WTC11 (cell line): ENCODE measurements around the gene TIGAR. TPM values are rescaled to one million over a fixed set of nuclear protein-coding genes. Genes with fewer than 3 reads are reported as not detected.

Source experiments
- ATAC-seq: fragments of 200-7000 bp; cut with Tn5 transposase; 2 replicates; pipeline ENCODE4 v1.10.0; 2021; ENCODE audit warnings: mild to moderate bottlenecking, moderate library complexity
- CTCF ChIA-PET: fragments of 300-600 bp; sonication (Branson Sonifier 250); formaldehyde crosslinking; loops from one replicate; lab custom pipeline; 2021; ENCODE audit warnings: antibody characterized with exemption; lab: Charles Lee
- POLR2A ChIA-PET: fragments of 350-600 bp; sonication (Branson Sonifier 250); formaldehyde crosslinking; loops from one replicate; lab custom pipeline; 2021; ENCODE audit warnings: antibody characterized with exemption; lab: Charles Lee
- DNase-seq: peaks from one replicate; pipeline ENCODE4 v3.0.0; 2021; ENCODE audit warnings: low spot score
- H3K27ac Mint-ChIP-seq: 2 replicates; pipeline ENCODE4 v1.8.0; 2021; ENCODE audit warnings: mixed read lengths
- H3K27me3 Mint-ChIP-seq: 2 replicates; pipeline ENCODE4 v1.8.0; 2021; ENCODE audit warnings: low read depth, mild to moderate bottlenecking, moderate library complexity, mixed read lengths
- H3K36me3 Mint-ChIP-seq: 2 replicates; pipeline ENCODE4 v1.8.0; 2021; ENCODE audit warnings: mixed read lengths
- H3K4me1 Mint-ChIP-seq: 2 replicates; pipeline ENCODE4 v1.8.0; 2022; ENCODE audit warnings: mixed read lengths
- H3K4me3 Mint-ChIP-seq: 2 replicates; pipeline ENCODE4 v1.8.0; 2021; ENCODE audit warnings: mild to moderate bottlenecking, moderate library complexity, mixed read lengths
- H3K9me3 Mint-ChIP-seq: 2 replicates; pipeline ENCODE4 v1.8.0; 2021; ENCODE audit warnings: mixed read lengths
- ATF1 ChIP-seq: sonication (generic); formaldehyde crosslinking; IDR thresholded peaks from 2 replicates; pipeline ENCODE4 v1.8.1; 2023; ENCODE audit warnings: mild to moderate bottlenecking, moderate library complexity, missing genetic modification reagents
- CBFB ChIP-seq: sonication (generic); formaldehyde crosslinking; IDR thresholded peaks from 2 replicates; pipeline ENCODE4 v1.8.1; 2022; ENCODE audit warnings: mild to moderate bottlenecking, low read depth, missing genetic modification reagents
- FOXP1 ChIP-seq: sonication (generic); formaldehyde crosslinking; IDR thresholded peaks from 2 replicates; pipeline ENCODE4 v1.8.0; 2022; ENCODE audit warnings: missing genetic modification reagents, mild to moderate bottlenecking, moderate library complexity, borderline replicate concordance
- GTF2I ChIP-seq: fragments of 250-450 bp; sonication (Bioruptor Pico); conservative IDR thresholded peaks from 2 replicates; pipeline ENCODE4 v1.4.0; 2021; ENCODE audit warnings: mild to moderate bottlenecking
- IRF2 ChIP-seq: sonication (generic); formaldehyde crosslinking; IDR thresholded peaks from 2 replicates; pipeline ENCODE4 v1.8.0; 2022; ENCODE audit warnings: low read depth, missing genetic modification reagents, borderline replicate concordance
- JAZF1 ChIP-seq: fragments of 250-450 bp; sonication (Bioruptor Pico); IDR thresholded peaks from 2 replicates; pipeline ENCODE4 v1.9.0; 2021; ENCODE audit warnings: moderate library complexity, mild to moderate bottlenecking, inconsistent platforms
- KAT7 ChIP-seq: sonication (generic); formaldehyde crosslinking; IDR thresholded peaks from 2 replicates; pipeline ENCODE4 v1.8.1; 2023; ENCODE audit warnings: missing genetic modification reagents, mild to moderate bottlenecking, borderline replicate concordance
- NR1H2 ChIP-seq: sonication (generic); formaldehyde crosslinking; IDR thresholded peaks from 2 replicates; pipeline ENCODE4 v1.9.0; 2021; ENCODE audit warnings: mild to moderate bottlenecking, moderate library complexity, missing genetic modification reagents
- NR2C2 ChIP-seq: sonication (generic); formaldehyde crosslinking; IDR thresholded peaks from 2 replicates; pipeline ENCODE4 v1.8.0; 2022; ENCODE audit warnings: mild to moderate bottlenecking, missing genetic modification reagents
- TCF7 ChIP-seq: sonication (generic); formaldehyde crosslinking; IDR thresholded peaks from 2 replicates; pipeline ENCODE4 v1.8.0; 2022; ENCODE audit warnings: mild to moderate bottlenecking, low read depth, missing genetic modification reagents, moderate library complexity
- TP53 ChIP-seq: sonication (generic); formaldehyde crosslinking; IDR thresholded peaks from 2 replicates; pipeline ENCODE4 v1.8.1; 2023; ENCODE audit warnings: mild to moderate bottlenecking, missing genetic modification reagents
- ZBTB21 ChIP-seq: sonication (generic); formaldehyde crosslinking; IDR thresholded peaks from 2 replicates; pipeline ENCODE4 v1.8.1; 2023; ENCODE audit warnings: mild to moderate bottlenecking, missing genetic modification reagents, borderline replicate concordance
- ZNF121 ChIP-seq: sonication (generic); formaldehyde crosslinking; IDR thresholded peaks from 2 replicates; pipeline ENCODE4 v1.8.0; 2023; ENCODE audit warnings: missing genetic modification reagents
- ZNF416 ChIP-seq: fragments of 250-450 bp; sonication (Bioruptor Pico); IDR thresholded peaks from 2 replicates; pipeline ENCODE4 v1.9.0; 2021; ENCODE audit warnings: mild to moderate bottlenecking, inconsistent platforms
- total RNA-seq: library from RNA; stranded (reverse); gene quantifications from 3 replicates; pipeline ENCODE4 v1.2.3, GENCODE V29; 2021
- TF ChIP-seq, protein P1 (sequence below): sonication (generic); formaldehyde crosslinking; IDR thresholded peaks from 2 replicates; pipeline ENCODE4 v1.8.1; 2023; ENCODE audit warnings: mild to moderate bottlenecking, missing genetic modification reagents, moderate library complexity
- TF ChIP-seq, protein P2 (sequence below): fragments of 250-450 bp; sonication (Bioruptor Pico); conservative IDR thresholded peaks from 2 replicates; pipeline ENCODE4 v1.9.0; 2021; ENCODE audit warnings: mild to moderate bottlenecking
- TF ChIP-seq, protein P3 (sequence below): sonication (generic); formaldehyde crosslinking; IDR thresholded peaks from 2 replicates; pipeline ENCODE4 v1.8.1; 2023; ENCODE audit warnings: mild to moderate bottlenecking, moderate library complexity, missing genetic modification reagents
- TF ChIP-seq, protein P4 (sequence below): fragments of 250-450 bp; sonication (Bioruptor Pico); IDR thresholded peaks from 2 replicates; pipeline ENCODE4 v1.8.0; 2021; ENCODE audit warnings: mild to moderate bottlenecking
- TF ChIP-seq, protein P5 (sequence below): sonication (generic); formaldehyde crosslinking; IDR thresholded peaks from 2 replicates; pipeline ENCODE4 v1.8.0; 2022; ENCODE audit warnings: mild to moderate bottlenecking, missing genetic modification reagents

TIGAR gene
- total RNA-seq, 1 experiment from 2014 or later = 26.7 TPM

DNA sequence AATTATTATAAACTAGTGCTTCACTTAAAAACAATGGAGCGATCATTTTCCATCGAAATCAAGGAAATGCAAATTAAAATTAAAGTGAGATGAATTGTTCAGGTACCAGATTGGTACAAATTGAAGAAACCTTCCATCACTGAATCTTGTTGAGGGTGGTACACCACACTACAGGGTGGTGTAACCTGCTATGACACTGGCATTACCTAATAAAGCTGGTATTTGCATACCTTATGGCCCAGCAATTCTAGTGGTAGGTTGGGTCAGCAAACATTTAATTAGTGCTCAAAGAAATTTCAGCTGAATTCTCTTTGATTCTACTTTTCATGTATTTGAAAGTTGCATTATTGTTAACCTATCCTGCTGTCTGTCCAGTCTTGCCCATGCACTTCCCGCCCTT lies 9.2 kb downstream of the TIGAR start:
- Mint-ChIP-seq H3K4me1 (peaks cover 3% of the 10 kb centered on the region; the same call in 1 of the 2 replicates), H3K27me3 (no peaks in the 10 kb centered on the region), H3K36me3 (peaks cover 32% of the 10 kb centered on the region), H3K27ac (no peak overlapping the region), H3K4me3 (no peak overlapping the region), H3K9me3 (peaks cover 5% of the 10 kb centered on the region)
- ATAC-seq (no peak), DNase-seq (no peak)
- POLR2A ChIA-PET = no interaction called here
- CTCF ChIA-PET = no interaction called here
- no peak for TF ChIP-seq ZNF416 (CRISPR knock-in tag)
- TF ChIP-seq FOXP1 (CRISPR knock-in tag) = no peak
- TF ChIP-seq, protein P1, sequence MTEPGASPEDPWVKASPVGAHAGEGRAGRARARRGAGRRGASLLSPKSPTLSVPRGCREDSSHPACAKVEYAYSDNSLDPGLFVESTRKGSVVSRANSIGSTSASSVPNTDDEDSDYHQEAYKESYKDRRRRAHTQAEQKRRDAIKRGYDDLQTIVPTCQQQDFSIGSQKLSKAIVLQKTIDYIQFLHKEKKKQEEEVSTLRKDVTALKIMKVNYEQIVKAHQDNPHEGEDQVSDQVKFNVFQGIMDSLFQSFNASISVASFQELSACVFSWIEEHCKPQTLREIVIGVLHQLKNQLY (CRISPR knock-in tag) = no peak
- TF ChIP-seq, protein P2, sequence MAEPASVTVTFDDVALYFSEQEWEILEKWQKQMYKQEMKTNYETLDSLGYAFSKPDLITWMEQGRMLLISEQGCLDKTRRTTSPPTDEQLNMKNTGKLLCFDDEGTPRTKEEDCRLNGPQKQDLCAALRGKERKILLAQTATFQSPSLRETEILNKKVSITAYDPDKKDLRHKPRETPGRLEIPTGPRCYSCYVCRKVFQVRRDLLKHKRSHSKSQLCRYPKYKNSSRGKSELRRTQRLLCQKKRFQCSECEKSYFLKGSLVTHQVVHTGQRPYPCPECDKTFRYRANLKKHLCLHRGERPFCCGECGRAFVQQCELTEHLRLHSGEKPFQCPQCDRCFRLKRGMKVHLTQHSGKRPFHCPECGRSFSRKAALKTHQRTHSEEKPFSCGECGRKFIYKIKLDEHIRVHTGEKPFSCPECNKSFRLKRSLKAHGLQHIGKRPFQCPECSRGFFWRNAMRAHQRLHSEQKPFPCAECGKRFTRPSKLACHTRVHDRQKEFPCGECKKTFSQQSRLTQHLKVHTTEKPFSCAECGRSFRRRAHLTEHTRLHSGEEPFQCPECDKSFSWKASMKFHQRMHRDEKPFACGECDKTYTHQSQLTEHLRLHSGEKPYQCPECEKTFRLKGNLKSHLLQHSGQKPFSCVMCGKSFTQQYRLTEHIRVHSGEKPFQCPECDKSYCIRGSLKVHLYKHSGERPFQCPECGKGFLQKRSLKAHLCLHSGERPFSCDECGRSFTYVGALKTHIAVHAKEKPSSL (CRISPR knock-in tag) = no peak
- no peak for TF ChIP-seq GTF2I (CRISPR knock-in tag)
- no peak for TF ChIP-seq TCF7 (CRISPR knock-in tag)
- no peak for TF ChIP-seq ZBTB21 (CRISPR knock-in tag)
- TF ChIP-seq CBFB (CRISPR knock-in tag) = no peak
- TF ChIP-seq, protein P3, sequence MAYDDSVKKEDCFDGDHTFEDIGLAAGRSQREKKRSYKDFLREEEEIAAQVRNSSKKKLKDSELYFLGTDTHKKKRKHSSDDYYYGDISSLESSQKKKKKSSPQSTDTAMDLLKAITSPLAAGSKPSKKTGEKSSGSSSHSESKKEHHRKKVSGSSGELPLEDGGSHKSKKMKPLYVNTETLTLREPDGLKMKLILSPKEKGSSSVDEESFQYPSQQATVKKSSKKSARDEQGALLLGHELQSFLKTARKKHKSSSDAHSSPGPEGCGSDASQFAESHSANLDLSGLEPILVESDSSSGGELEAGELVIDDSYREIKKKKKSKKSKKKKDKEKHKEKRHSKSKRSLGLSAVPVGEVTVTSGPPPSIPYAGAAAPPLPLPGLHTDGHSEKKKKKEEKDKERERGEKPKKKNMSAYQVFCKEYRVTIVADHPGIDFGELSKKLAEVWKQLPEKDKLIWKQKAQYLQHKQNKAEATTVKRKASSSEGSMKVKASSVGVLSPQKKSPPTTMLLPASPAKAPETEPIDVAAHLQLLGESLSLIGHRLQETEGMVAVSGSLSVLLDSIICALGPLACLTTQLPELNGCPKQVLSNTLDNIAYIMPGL (CRISPR knock-in tag) = no peak
- TF ChIP-seq JAZF1 = no peak
- TF ChIP-seq KAT7 (CRISPR knock-in tag) = no peak
- TF ChIP-seq IRF2 (CRISPR knock-in tag) = no peak
- no peak for TF ChIP-seq TP53 (CRISPR knock-in tag)
- TF ChIP-seq ATF1 (CRISPR knock-in tag) = no peak
- TF ChIP-seq NR1H2 (CRISPR knock-in tag) = no peak
- TF ChIP-seq, protein P4, sequence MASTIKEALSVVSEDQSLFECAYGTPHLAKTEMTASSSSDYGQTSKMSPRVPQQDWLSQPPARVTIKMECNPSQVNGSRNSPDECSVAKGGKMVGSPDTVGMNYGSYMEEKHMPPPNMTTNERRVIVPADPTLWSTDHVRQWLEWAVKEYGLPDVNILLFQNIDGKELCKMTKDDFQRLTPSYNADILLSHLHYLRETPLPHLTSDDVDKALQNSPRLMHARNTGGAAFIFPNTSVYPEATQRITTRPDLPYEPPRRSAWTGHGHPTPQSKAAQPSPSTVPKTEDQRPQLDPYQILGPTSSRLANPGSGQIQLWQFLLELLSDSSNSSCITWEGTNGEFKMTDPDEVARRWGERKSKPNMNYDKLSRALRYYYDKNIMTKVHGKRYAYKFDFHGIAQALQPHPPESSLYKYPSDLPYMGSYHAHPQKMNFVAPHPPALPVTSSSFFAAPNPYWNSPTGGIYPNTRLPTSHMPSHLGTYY = no peak
- TF ChIP-seq NR2C2 (CRISPR knock-in tag) = no peak

DNA sequence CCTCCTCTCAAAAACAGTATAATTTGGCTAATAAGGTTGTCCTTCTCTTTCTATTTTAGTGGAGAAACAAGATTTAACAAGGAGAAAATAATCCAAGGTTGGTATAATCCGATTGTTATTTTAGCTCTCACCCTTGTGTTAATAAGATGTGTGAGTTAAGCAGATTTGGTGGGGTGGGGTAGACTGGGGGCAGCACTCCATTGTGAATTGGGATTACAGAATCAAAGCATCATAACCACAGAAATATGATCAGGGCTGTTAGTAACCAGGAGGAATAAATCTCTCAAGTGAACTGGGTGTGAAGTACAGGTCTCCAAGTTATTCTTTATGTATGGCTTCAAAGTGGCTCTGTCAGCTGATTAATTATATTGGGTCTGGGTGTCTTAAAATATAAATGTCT lies 10.2 kb downstream of the TIGAR start:
- Mint-ChIP-seq H3K27ac (no peak overlapping the region; the same call in 1 of the 2 replicates), H3K4me3 (no peak overlapping the region), H3K9me3 (peaks cover 11% of the 10 kb centered on the region), H3K27me3 (no peaks in the 10 kb centered on the region), H3K4me1 (no peaks in the 10 kb centered on the region), H3K36me3 (peaks cover 39% of the 10 kb centered on the region)
- CTCF ChIA-PET = no interaction called here
- POLR2A ChIA-PET = no interaction called here
- no peak for ATAC-seq
- no peak for DNase-seq
- TF ChIP-seq, protein P5, sequence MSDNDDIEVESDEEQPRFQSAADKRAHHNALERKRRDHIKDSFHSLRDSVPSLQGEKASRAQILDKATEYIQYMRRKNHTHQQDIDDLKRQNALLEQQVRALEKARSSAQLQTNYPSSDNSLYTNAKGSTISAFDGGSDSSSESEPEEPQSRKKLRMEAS (CRISPR knock-in tag) = no peak
- TF ChIP-seq ZNF121 (CRISPR knock-in tag) = no peak
- TF ChIP-seq CBFB (CRISPR knock-in tag) = no peak
- TF ChIP-seq, all 79 proteins: peak for 0
